Measurements from ENCODE around the gene EHD1.
A peak's percentile ranks its signal among the peaks of the same experiment; 100 is the strongest.

DNA sequence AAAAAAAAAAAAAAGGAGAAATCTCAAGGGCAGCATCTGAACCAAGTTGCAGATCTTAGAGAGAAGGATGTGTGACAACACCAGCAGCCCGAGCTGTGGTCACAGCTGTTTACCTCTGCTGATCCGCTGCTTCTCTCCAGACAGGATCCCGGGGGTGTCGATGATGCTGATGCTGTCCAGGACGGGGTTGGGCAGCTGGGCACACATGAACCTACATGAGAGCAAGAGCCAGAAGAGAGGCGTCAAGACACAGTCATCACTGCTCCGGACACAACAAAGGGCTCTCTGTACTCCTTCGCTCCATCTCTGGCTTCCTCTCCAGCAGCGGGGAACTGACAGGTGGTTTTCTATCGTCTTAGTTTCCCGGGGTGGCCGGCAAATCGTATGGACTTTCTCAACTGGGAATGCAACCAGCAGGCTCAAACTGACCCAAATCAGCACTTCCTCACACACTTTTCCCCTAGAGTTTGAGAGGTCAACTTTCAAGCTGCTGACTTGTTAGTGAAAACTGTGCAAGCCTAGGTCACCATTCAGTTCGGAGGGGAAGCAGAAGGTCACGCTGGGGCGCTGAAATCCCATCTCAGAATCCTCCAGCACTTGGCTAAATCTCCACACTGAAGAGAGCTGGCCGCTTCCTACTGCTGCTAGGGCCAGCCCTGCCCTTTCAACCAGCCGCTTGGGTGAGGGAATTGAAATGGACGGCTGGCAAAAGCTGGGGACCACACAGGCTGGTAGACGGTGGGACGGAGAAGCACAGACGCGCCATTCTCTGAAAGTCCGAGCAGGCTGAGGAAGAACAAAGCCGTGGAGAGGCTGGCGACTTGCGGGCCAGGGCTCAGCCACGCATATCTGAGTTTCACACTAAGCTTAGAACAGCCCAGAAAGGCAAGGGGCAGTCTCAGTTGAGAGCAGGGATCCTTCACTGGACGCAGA is 3.8 kb downstream of the EHD1 start:
- TF ChIP-seq, protein P1, sequence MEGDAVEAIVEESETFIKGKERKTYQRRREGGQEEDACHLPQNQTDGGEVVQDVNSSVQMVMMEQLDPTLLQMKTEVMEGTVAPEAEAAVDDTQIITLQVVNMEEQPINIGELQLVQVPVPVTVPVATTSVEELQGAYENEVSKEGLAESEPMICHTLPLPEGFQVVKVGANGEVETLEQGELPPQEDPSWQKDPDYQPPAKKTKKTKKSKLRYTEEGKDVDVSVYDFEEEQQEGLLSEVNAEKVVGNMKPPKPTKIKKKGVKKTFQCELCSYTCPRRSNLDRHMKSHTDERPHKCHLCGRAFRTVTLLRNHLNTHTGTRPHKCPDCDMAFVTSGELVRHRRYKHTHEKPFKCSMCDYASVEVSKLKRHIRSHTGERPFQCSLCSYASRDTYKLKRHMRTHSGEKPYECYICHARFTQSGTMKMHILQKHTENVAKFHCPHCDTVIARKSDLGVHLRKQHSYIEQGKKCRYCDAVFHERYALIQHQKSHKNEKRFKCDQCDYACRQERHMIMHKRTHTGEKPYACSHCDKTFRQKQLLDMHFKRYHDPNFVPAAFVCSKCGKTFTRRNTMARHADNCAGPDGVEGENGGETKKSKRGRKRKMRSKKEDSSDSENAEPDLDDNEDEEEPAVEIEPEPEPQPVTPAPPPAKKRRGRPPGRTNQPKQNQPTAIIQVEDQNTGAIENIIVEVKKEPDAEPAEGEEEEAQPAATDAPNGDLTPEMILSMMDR (IDR thresholded peaks at IDR 0.05): no peak
- TF ChIP-seq POLR2AphosphoS5 (IDR thresholded peaks at IDR 0.05): peak in 1 of 2 donors; percentile 45

Measured in upper lobe of left lung (tissue), 4 donors.